Epidermal melanocyte (primary cell): ENCODE data around the gene ABI2.
A peak's percentile ranks its signal among the peaks of the same experiment; 100 is the strongest.
"Not testable (repeated sequence)": the region's sequence is repeated elsewhere in the genome, so short reads cannot be mapped to it uniquely, and the experiment has no call there.

Experiments
- DNase-seq: peaks from one replicate; pipeline ENCODE4 v3.0.0; 2011; ENCODE audit warnings: low spot score; ENCODE audit not compliant: insufficient read length

Gene ABI2

DNA sequence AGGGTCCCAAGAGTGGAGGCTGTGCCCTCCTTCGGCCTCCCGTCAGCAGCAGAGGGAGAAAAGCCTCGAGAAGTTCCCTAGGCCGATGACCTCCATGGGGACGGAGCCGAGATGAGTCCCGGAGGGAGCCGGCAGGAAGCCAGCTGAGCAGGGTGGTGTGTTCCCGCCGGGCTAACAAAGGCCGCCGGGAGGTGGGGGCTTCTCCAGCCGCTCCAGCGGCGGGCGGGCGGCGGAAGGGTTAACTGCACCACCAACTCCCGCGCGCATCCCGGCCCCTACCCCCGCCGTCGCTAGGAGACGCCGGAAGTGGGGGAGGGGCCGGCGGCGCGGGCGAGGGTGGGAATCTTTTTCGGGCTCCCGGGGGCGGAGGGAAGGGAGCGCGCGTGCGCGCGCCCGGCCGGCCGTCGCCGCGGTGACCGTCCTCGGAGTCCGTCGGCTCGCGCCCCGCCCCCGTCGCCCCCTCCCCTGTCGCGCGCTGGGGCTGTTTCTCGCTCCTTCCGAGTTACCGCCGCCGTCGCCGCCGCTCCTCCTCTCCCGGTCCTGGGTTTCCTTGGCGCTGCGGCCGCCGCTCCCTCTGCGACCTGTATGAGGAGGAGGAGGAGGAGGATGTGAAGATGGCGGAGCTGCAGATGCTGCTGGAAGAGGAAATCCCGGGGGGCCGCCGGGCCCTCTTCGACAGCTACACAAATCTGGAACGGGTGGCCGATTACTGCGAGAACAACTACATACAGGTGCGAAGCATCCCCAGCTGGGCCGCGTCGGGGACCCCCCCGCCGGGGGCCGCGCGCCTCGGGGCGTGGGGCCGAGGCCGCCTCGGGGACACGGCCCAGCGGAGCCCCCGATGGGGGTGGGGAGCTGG is at the start of gene ABI2:
Gene ABI2 (plus strand): TSS at position 494 of the 859 bp plus-strand sequence. CDS start 121 bp downstream, at position 615.
- peak; percentile 90 for DNase-seq

DNA sequence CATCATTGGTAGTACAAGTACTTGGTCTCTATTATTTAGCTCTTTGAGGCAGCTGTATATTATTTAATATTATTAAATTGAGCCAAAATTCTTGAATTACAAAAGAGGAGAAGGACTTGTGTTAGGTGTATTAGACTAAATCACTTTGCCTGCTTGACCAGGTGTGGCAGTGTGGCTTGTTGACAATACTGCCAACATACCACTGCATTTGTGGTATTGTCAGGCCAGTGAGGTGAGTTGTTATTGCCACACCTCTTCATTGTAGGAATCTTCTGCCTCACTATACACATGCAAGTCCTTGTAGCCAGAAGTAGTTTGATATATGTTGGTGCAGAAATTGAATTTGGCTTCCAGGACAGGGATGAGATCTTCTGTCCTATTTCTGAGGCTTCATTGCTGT is 48.9 kb upstream of the ABI2 start:
- no peak for DNase-seq

DNA sequence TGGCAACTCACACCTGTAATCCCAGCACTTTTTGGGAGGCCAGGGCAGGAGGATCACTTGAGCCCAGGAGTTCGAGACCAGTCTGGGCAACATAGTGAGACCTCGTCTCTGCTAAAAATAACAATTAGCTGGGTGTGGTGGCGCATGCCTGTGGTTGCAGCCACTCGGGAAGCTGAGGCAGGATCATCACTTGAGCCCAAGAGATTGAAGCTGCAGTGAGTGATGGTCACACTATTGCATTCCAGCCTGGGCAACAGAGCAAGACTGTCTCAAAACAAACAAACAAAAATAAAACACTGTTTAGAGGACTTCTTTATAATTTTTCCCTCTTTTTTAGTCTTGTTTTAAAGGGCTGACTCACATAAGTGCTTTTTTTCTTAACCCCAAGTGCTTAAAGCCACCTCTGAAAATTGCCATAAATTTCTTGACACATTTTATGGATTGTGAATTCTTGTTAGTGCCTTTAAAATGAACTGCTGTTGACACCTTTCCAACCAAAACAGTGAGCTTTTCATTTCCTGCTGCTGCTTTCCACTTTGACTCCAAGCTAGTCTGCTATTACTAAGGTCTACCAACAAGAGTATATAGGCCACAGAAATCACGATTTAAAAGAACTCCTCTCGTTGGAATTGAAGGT is 47.6 kb upstream of the ABI2 start:
- DNase-seq, result no peak

DNA sequence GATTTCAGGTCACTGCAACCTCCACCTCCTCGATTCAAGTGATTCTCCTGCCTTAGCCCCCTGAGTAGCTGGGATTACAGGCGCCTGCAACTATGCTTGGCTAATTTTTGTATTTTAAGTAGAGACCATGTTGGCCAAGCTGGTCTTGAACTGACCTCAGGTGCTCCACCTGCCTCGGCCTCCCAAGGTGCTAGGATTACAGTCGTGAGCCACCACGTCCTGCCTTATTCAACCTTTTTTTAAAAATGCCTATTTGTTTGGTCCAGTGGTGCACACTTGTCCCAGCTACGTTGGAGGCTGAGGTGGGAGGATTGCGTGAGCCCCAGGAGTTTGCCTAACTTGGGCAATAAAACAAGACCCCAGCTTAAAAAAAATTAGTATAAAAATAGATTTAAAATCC is 46.1 kb upstream of the ABI2 start:
- DNase-seq, result no peak

DNA sequence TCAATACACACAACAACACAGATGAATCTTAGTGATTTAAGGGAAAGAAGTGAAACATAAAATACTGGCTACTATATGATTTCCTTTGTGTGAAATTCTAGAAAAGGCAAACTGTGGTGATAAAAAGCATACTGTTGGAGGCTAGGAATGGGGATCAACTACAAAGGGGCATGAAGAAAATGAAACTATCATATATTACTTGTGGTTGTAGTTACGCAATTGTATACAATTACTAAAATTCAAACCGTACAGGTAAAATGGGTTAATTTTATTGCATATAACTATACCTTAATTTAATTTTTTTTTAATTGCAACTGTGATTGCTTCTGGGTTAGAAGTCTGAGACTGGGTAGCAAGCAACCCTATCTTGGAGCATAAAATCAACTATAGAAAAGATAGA is 41.7 kb upstream of the ABI2 start:
- no peak for DNase-seq

DNA sequence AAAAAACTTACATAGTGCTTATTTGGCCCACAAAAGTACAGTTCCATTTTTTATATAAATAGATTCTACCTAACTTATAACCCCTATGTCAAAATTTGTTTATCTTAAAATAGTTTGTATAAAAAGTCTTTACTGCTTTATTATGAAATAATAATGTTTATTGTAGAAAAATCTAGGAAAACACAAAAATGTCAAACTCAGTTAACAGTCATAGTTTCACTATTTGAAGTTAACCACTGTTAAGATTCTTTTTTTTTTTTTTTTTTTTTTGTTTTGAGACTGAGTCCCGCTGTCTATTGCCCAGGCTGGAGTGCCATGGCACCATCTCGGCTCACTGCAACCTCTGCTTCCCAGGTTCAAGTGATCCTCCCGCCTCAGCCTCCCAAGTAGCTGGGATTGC is 26.5 kb upstream of the ABI2 start:
- DNase-seq, result no peak

DNA sequence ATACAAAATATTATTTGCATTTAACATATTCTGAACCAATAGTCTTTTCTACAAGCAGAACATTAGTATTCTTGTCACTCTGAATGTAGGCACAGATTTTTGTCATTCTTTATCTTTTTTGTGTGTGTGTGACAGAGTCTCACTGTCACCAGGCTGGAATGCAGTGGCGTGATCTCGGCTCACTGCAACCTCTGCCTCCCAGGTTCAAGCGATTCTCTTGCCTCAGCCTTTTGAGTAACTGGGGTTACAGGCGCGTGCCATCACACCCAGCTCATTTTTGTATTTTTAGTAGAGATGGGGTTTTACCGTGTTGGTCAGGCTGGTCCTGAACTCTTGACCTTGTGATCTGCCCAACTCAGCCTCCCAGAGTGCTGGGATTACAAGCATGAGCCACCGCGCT is 25.6 kb upstream of the ABI2 start:
- DNase-seq, result not testable (repeated sequence)

DNA sequence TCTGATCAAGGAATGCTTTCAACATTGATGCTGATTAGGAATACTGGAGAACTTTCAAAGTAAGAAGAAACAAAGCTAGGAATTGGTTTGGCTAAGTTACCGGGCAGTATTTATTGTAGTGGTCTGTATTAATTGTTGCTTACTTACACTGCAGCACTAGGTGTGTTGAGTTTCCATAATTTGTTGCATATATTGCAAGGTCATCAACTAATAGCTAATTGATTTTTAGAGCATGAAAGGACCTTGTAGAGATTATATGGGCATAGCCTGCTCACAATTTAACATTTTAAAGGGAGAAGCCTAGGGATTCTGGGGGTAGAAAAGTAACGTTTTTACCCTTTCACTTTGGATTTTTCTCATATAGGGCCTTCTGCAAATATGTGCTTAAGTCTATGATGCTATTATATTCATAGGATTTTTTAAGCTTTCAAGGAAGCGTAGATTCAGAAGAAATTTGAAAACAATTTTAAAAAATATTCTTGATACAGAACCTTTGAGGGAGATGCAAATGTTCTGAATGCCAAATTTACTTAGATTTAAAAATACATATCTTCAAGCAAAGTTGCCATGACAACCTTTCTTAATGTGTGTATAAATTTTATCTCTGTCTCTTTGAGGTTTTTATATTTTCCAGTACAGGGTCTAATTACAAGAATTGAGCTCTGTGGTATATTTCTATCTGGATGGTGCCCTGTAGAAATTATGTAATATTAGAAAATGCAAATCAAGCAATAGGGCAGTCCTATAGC is 17.3 kb upstream of the ABI2 start:
- DNase-seq, result no peak

DNA sequence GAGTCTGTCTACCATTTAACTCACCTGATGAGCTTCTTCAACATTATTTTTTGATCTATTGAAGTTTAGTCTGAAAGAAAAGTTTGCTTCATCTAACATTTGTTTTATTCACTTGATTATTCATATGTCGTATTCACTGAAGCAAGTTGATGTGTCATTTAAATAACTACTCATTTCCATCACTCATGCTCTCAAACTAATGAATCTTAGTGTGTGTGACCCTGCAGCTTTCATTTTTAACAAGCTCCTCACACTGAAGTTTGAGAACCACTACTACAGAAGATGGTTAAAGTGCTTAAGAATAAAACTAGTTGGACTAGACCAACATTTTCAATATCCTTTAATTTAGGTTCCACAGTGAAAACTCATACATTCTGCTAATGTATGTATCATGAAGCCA is 1.8 kb upstream of the ABI2 start:
- no peak for DNase-seq

DNA sequence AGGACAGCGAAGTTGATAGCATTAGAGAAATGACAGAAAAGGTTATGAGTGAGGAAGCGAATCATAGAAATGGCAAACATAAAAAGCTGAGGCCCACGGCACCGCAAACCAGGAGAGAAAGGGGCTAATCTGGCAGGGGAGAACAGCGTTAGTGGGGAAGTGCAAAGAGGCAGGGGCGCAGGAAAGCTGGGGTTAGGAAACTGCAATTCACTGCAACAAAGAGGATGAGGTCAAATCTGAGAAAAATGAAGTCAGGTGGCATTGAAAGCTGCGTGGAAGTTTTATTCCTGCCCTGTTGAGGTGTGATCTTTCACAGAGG is 653 bp upstream of the ABI2 start:
- DNase-seq, result no peak

DNA sequence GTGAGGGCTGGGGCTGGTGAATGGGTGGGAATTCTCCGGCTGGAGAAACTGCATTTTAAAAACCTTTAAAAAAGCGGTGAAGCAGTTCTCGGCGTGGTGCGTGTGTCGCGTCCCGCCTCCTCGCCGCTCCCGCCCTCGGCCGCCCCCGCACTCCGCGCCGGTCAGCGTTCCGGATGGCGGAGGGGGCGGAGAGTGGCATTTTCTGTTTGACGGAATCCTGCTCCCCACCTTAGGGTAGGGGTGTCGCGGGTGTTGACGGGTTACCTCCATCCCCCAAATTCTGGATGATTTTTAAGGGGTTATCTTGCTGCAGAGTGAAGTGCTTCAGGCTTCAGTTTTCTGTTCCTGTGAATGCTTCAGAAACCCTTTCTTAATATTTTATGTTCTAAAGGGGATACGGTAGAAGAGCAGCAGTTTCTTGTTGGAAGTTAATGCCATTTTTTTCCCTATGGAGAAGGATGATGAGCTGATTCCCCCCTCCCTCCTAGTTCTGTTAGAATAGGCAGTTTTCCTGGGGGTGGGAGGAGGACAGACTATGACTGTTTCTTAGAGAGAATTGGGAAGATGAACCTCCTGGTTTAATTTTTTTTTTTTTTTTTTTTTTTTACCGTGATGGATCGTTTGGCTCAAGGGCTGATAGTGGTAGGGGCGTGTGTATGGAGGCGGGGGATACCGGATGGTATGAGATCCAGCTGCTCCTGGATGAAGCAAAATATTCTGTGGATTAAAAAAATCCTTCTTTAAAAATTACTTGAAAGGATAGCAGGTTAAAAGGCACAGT is 756 bp downstream of the ABI2 start:
- no peak for DNase-seq

DNA sequence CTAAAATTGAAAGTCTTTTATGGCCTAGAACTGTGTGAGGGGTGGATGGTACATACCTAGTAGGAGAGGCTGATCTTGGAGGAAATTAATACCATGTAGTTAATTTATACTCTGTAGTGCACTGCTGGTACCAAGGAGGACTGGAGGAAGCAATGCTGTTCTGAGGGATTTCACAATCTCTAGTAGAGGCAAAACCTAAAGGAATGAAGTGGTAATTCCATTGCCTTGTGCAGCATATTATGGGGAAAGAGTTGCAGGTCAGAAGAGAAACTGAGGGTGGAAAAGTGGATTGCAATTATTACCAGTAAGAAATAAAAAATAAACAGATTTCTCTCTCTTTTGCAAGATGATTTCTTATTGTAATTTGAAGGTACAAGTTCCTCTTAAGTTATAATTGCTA is 2.2 kb downstream of the ABI2 start:
- no peak for DNase-seq

DNA sequence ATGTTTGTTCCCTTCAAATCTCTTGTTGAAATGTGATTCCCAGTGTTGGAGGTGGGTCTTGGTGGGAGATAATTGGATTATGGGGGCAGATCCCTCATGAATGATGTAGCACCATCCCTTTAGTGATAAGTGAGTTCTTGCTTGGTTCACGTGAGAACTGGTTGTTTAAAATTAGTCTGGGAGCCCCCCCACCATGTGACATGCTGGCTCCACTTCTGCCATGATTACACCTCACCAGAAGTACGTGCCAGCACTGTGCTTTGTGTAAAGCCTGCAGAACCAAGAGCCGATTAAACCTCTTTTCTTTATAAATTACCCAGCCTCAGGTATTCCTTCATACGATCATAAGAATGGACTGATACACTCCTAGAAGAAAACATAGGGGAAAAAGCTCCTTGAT is 10.1 kb downstream of the ABI2 start:
- DNase-seq, result no peak

DNA sequence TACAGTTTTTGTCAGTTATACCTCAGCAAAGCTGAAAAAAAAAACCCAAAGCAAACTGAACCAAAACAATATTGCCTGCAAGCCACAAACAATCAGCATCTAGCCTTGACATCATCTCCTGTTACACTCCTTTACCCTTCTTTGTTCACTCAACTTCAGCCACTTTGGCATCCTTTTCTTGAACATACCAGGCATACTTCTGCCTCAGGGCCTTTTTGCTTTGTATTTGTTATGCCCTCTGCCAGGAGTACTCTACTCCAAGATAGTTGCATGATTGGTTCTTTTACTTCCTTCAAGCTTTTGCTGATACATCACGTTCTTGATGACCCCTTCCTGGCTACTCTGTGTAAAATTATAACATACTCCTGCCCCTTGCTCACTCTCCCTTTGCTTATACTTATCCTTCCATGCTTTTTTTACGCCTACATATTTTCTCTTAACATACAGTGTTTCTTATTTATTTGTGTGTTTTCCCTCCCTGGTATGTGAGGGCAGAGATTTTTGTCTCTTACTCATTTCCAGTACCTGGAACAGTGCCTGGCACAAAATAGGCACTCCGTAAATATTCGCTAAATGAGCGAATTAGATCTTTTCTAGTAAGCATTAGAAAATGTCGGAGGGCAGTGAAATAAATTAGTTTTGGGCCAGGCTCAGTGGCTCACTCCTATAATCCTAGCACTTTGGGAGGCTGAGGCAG is 12.7 kb downstream of the ABI2 start:
- peak; percentile 72 for DNase-seq

DNA sequence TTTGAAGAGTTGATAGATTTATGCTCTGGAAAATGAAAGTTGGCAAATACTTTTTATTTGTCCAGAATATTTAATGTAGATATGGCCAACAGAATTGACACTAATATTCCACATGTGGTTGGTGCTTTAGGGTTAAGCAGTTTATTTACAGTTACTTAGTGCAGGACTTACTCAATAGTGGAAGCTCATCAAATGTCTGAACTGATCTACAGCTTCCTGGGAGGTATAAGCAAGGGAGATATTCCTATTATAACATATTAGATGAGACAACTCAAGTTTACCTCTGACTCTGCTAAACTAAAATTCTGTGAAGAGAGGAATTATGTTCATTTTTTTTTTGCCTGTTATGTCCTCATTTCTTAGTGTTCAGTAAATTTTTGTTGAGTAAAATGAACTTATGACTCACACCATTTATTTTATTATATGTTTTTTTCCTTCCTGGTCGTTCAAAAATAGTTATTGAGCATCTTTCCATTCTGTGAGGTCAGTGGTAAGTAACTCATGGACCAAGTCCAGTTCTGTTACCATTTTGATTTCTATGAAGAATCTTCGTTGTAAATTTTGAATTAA is 13.6 kb downstream of the ABI2 start:
- DNase-seq, result no peak

DNA sequence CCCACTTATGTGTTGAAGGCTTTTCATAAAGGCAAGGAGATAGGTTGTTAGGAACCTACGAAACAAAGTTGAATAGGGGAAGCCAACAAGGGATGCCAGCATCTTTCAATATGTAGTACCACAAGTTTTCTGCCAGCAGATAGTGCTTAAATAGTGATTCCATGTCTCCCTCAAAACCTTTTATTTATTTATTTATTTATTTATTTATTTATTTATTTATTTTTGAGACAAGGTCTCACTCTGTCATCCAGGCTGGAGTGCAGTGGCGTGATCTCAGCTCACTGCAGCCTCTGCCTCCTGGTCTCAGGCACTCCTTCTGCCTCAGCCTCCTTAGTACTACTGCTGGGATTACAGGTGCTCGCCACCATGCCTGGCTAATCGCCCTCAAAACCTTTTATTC is 14.2 kb downstream of the ABI2 start:
- not testable (repeated sequence) for DNase-seq

DNA sequence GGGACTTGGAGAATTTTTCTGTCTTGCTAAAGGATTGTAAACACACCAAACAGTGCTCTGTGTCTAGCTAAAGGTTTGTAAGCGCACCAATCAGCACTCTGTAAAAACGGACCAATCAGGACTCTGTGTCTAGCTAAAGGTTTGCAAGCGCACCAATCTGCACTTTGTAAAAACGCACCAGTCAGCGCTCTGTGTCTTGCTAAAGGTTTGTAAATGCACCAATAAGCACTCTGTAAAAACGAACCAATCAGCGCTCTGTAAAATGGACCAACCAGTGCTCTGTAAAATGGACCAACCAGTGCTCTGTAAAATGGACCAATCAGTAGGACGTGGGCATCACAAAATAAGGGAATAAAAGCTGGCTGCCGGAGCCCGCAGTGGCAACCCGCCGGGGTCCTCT is 16.5 kb downstream of the ABI2 start:
- no peak for DNase-seq

DNA sequence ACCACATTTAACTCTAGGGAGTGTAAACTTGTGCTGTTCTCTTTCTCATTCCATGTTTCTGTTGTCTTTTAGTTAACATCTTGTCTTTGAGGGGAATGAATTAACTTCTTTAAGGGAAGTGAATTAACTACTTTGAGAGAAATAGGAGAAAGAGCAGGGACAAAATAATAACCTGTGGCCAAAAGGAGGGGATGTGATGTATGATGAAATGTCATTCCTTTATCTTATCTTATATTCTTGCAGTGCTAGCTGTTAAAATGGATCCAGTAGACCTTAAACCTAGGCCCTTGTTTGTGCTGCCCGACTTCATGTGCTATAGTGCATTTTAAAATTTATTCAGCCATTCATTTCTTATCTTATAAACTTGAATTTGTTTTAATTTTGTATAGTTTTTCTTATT is 18.4 kb downstream of the ABI2 start:
- DNase-seq, result no peak

DNA sequence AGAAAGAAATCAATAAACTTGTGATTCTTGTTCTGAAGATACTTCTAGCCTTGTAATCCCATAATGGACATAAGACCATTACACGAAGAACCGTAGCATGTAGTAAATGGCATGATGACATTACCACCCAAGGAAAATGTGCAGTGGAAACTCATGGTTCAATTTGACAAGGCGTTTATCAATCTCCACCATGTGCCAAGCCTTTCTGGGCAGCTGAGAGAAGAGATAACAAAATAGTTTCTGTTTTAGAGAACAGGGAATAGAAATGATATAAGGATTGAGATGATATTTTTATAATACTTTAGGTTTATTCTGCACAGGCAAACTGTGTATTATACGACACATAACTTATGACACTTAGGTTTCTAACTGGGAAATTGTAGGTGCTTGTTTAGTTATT is 19.2 kb downstream of the ABI2 start:
- no peak for DNase-seq

DNA sequence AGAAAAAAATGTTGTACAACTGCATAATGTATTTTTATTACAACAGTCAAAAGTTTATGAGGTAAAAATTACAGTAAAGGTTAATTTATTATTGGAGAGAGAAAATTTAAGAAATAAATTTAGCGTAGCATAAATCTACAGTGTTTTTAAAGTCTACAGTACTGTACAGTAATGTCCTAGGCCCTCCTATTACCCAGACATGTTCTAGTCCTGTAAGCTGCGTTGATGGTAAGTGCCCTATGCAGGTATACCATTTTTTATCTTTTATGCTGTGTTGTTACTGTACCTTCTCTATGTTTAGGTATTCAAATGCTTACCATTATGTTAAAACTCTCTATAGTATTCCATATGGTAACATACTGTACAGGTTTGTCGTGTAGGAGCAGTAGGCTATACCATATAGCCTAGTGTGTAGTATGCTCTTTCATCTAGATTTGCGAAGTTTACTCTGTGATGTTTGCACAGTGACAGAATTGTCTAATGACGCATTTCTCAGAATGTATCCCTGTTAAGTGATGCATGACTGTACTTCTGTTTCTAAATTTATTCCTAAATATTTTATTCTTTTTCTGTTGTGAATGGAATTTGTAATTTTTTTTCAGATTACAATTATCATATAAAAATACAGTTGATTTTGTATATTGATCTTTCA is 24.5 kb downstream of the ABI2 start:
- no peak for DNase-seq
